ENCODE results near the gene FPR2. TPM values are rescaled to one million over a fixed set of nuclear protein-coding genes. Genes with fewer than 3 reads are reported as not detected.

The FPR2 gene
- total RNA-seq, 1 donor from 2014 or later = not detected

DNA sequence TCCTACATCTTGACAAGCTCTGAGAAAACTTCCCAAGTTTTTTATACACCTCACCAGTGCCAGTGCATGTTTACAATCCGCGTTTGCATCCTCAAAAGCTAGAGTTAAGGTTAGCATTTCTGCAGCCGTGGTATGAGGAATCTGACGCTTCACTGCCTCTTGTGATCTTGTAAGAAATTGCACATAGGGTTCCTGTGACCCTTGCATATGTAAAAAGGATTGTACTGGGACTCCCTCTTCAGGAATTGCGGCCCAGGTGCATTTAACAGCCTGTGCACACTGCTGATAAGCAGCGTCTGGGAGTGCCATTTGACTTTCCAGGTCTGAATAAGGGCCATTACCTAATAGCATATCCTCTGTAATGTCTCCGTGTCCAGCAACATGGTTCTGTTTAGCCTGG lies 49.2 kb downstream of the FPR2 start:
- Mint-ChIP-seq H3K4me1 (no peaks in the 10 kb centered on the region), H3K36me3 (ENCODE audit: low read depth) (no peaks in the 10 kb centered on the region), H3K4me3 (no peak overlapping the region), H3K27ac (no peak overlapping the region), H3K27me3 (no peaks in the 10 kb centered on the region), H3K9me3 (peaks cover 16% of the 10 kb centered on the region)
- DNase-seq = no peak
- intact Hi-C loops (cut with micrococcal nuclease) = no loop called here

DNA sequence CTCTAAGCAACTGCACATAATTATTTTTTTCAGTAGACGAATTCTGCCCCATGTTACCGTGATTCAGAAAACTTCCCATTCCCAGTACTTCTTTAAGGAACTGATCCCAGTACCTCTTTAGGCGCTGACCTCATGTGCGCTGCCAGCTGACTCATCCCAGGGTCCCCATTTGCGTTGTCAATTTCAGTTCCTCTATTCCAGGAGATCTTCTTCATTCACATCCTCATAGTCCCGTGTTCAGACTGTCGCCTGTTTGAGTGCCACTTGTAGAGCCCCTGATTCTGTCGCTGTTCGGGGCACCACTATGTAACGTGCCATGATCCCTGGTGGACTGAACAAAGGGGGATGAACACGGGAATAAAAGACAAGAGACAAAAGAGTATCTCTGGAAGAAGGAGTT lies 50.4 kb downstream of the FPR2 start:
- Mint-ChIP-seq H3K9me3 (peaks cover 12% of the 10 kb centered on the region), H3K36me3 (ENCODE audit: low read depth) (no peaks in the 10 kb centered on the region), H3K27ac (no peak overlapping the region), H3K4me3 (no peak overlapping the region), H3K4me1 (no peaks in the 10 kb centered on the region), H3K27me3 (no peaks in the 10 kb centered on the region)
- no peak for DNase-seq
- intact Hi-C loops (cut with micrococcal nuclease) = no loop called here

GRCh38 chr19:51815043-51815442 lies 54.1 kb downstream of the FPR2 start:
- no peak for DNase-seq
- Mint-ChIP-seq H3K36me3 (ENCODE audit: low read depth) (no peaks in the 10 kb centered on the region), H3K4me3 (no peak overlapping the region), H3K9me3 (peaks cover 23% of the 10 kb centered on the region), H3K4me1 (no peaks in the 10 kb centered on the region), H3K27ac (no peak overlapping the region), H3K27me3 (no peaks in the 10 kb centered on the region)
- intact Hi-C loops (cut with micrococcal nuclease) = no loop called here

GRCh38 chr19:51816711-51817110 lies 55.7 kb downstream of the FPR2 start:
- Mint-ChIP-seq H3K27ac (no peak overlapping the region), H3K4me3 (no peak overlapping the region), H3K27me3 (no peaks in the 10 kb centered on the region), H3K4me1 (no peaks in the 10 kb centered on the region), H3K9me3 (peaks cover 33% of the 10 kb centered on the region), H3K36me3 (ENCODE audit: low read depth) (no peaks in the 10 kb centered on the region)
- intact Hi-C loops (cut with micrococcal nuclease) = no loop called here
- DNase-seq = no peak

DNA sequence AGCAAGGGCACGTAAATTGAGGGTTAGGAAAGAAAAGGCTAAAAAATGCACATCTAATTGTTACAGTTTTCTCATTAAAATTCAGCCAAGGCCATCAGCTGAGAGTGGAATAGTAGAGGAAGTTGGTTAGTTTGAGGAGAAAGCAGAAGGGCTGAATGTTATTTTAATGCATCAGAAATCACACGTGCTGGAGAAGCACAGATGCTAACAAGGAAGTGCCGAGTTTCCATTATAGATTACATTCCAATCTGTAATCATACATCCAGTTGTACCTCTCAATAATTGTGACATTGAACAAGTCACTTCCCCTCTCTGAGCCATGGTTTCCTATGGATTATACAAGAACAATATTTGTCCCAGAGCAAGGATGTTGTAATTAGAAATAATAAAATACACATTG lies 59.0 kb downstream of the FPR2 start:
- H3K4me1 Mint-ChIP-seq = no peaks in the 10 kb centered on the region
- peaks cover 51% of the 10 kb centered on the region for H3K9me3 Mint-ChIP-seq
- H3K4me3 Mint-ChIP-seq = no peak overlapping the region
- no peaks in the 10 kb centered on the region for H3K27me3 Mint-ChIP-seq
- intact Hi-C loops (cut with micrococcal nuclease) = no loop called here
- no peak overlapping the region for H3K27ac Mint-ChIP-seq
- no peak for DNase-seq
- no peaks in the 10 kb centered on the region for H3K36me3 Mint-ChIP-seq (ENCODE audit: low read depth)

Other genes starting within 250 kb of the FPR2 start
- gene SIGLEC6, start 229.5 kb upstream of the FPR2 start, total RNA-seq = 0.91 and 0.95 TPM in 2 replicates
- 8.5 and 10.2 TPM in 2 replicates for gene ZNF175, start 189.9 kb upstream of the FPR2 start, total RNA-seq
- not detected in 2 replicates for gene SIGLEC5, start 130.8 kb upstream of the FPR2 start, total RNA-seq
- not detected in 2 replicates for gene SIGLEC14, start 114.4 kb upstream of the FPR2 start, total RNA-seq
- gene SPACA6, start 67.8 kb upstream of the FPR2 start, total RNA-seq = 6.7 and 7.0 TPM in 2 replicates
- gene HAS1, start 37.2 kb upstream of the FPR2 start, total RNA-seq = not detected in 2 replicates
- not detected in 2 replicates for gene FPR1, start 9.3 kb upstream of the FPR2 start, total RNA-seq
- gene FPR3, start 34.0 kb downstream of the FPR2 start, total RNA-seq = not detected in 2 replicates
- 5.4 and 6.9 TPM in 2 replicates for gene ZNF577, start 126.8 kb downstream of the FPR2 start, total RNA-seq
- gene ZNF649, start 143.8 kb downstream of the FPR2 start, total RNA-seq = 10.7 and 11.0 TPM in 2 replicates
- gene ZNF613, start 166.3 kb downstream of the FPR2 start, total RNA-seq = 3.5 and 5.0 TPM in 2 replicates
- gene ZNF350, start 225.7 kb downstream of the FPR2 start, total RNA-seq = 7.4 and 8.4 TPM in 2 replicates
- gene ZNF615, start 247.0 kb downstream of the FPR2 start, total RNA-seq = 5.9 and 6.9 TPM in 2 replicates